ENCODE data around the gene RPP21.

Gene RPP21

DNA sequence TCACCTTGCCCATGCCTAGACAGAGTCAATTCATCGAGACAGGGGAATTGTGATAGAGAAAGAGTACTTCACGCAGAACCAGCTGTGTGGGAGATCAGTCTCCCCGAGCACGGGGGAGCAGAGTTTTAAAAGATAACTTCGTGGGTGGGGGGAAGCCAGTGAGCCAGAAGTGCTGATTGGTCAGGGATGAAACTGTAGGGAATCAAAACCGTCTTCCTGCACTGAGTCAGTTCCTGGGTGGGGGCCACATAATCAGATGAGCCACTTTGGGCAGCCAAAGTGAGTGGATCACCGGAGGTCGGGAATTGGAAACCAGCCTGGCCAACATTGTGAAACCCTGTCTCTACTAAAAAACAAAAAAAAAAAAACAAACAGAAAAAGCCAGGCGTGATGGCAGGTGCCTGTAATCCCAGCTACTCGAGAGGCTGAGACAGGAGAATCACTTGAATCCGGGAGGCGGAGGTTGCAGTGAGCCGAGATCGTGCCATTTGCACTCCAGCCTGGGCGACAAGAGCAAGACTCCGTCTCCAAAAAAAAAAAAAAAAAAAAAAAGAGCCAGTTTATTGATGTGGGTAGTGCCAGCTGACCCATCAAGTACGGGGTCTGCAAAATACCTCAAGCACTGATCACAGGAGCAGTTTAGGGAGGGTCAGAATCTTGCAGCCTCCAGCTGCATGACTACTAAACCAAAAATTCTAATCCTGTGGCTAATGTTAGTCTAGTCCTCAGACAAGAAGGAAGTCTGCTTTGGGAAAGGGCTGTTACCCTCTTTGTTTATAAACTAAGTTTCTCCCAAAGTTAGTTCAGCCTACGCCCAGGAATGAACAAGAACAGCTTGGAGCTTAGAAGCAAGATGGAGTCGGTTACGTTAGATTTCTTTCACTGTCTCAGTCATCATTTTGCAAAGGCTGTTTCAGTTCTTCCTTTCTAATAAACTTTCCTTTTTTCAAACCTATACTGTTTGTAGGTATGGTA lies 22.1 kb upstream of the RPP21 start:
- in situ Hi-C loops (cut with HindIII; ENCODE audit: low pct_unique_long_range_greater_than_20kb, low sequenced_read_pairs): no loop called here
- TF ChIP-seq JUND (IDR thresholded peaks at IDR 0.05; ENCODE audit: low read depth): no peak
- no peak for DNase-seq (ENCODE audit: low read depth in 1 of 2, low spot score in 1 of 2)

DNA sequence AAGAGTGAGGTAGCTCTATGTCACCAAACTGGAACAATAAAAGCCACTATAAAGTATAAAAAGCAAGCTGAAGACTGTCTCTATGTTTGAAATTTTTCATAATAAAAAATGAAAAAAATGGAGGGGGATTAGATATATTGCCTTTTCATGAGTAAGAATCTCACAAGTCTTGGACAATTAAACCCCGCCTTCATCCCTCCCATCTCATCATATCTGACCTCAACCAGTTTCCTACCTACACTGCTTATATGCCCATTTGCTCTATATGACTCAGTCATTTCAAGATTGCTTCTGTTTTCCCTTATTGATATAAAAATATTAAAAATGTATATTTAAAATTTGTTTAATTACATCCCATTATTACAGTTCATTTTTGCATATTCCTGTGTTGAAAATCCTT lies 21.1 kb upstream of the RPP21 start:
- in situ Hi-C loops (cut with HindIII; ENCODE audit: low pct_unique_long_range_greater_than_20kb, low sequenced_read_pairs): no loop called here
- DNase-seq (ENCODE audit: low read depth in 1 of 2, low spot score in 1 of 2): no peak
- no peak for TF ChIP-seq JUND (IDR thresholded peaks at IDR 0.05; ENCODE audit: low read depth)

DNA sequence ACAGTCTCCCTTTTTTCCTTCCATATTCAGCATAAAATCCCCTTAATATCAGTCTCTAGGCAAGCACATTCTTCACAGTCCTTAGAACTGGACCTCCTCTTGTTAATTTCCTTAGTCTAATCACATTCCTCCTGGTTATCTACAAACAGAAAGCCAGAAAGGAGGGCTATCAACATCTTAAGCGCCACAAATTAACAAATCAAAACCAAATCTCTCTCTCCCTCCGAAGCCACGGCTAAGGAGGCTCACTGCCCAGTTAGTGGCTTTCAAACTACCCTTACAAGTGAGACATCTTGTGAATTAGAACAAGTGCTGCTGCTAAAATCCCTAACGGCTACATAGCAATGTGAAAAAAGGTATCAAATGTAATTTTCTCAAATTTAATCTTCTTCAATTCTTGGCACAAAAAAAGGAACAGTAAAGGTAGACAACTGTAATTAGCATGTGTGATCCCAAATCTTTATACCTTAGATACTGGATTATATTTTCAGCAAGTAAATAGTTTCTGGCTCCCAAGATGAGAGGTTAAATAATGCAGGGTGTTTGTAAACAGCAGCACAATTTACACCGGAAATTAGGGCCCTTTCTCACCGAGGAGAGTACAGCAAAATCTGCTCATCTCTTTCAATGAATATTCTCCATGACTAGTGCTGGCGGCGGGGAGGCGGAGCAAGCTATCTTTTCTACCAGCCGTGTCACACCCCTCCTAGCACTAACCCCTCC lies 19.6 kb upstream of the RPP21 start:
- DNase-seq (ENCODE audit: low read depth in 1 of 2, low spot score in 1 of 2): peak; percentile 23 to 45
- in situ Hi-C loops (cut with HindIII; ENCODE audit: low pct_unique_long_range_greater_than_20kb, low sequenced_read_pairs): no loop called here
- TF ChIP-seq JUND (IDR thresholded peaks at IDR 0.05; ENCODE audit: low read depth): no peak

DNA sequence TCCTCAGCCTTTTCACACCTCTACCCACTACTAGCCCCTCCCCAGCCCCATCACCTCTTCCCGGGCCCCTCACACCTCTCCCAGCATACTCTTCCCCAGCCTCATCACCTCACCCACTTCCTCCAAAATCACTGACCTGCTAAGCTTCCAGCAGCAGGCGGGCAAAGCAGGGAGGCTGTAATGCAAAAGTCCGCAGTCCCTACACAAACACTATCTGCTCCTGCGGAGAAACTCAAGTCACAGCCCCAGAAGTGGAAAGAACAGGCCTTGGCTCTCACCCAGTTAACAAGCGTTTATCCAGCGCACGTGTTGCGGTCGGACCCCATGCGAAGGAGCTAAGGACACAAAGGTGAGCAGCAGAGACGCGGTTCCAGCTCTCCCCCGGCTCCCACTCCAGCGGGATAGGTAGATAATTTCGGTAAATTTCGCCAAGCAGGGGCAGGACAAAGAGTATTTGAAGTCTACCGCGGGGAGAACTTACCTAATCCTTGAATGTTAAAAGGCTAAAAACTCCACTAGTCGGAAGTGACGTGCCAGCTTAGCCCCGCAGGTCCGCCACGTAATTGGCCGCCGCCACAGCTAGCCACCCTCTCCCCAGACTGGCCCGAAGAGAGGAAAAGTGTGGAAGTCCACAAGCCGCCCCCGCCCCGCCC lies 19.0 kb upstream of the RPP21 start:
- TF ChIP-seq JUND (IDR thresholded peaks at IDR 0.05; ENCODE audit: low read depth): no peak
- DNase-seq (ENCODE audit: low read depth in 1 of 2, low spot score in 1 of 2): no peak
- in situ Hi-C loops (cut with HindIII; ENCODE audit: low pct_unique_long_range_greater_than_20kb, low sequenced_read_pairs): no loop called here

DNA sequence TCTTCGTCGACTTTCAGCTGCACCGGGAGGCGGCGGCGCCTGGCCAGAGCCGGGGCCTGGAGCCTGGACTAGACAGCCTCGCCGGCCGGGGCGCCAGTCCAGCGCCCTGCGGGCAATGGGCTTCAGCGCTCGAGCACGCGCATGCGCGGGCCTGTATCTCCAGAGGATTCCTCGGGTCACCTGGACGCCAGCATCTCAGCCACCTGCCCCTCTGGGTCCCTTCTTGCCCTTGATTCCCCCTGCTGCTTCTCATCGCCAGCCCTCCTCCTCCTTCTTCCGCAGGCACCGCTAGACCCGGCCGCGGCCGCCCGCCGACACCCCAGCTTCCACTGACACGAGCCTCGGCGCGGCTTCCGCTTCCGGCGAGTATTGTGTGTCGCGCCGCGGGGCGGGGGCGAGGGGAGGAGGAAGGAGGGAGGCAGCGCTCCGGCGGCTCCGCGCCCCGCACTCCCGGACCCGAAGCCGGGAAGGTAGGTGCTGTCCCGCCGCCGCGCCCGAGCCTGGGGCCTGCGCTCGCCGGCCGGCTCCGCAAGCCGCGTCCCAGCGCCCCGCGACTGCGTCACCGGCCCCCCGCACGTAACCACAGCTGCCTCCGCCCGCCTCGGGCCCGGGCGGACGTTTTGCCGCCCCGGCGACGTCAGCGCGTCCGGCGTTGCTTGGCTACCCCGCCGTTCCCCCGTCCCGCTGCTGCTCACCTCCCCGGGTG lies 18.3 kb upstream of the RPP21 start, which contains the start of gene TRIM39:
TRIM39 (plus strand) TSS at position 402 of the 706 bp plus-strand sequence. CDS start 2,391 bp downstream, outside the sequence.
- in situ Hi-C loops (cut with HindIII; ENCODE audit: low pct_unique_long_range_greater_than_20kb, low sequenced_read_pairs): no loop called here
- TF ChIP-seq JUND (IDR thresholded peaks at IDR 0.05; ENCODE audit: low read depth): no peak
- peak; percentile 85 to 88 for DNase-seq (ENCODE audit: low read depth in 1 of 2, low spot score in 1 of 2)

DNA sequence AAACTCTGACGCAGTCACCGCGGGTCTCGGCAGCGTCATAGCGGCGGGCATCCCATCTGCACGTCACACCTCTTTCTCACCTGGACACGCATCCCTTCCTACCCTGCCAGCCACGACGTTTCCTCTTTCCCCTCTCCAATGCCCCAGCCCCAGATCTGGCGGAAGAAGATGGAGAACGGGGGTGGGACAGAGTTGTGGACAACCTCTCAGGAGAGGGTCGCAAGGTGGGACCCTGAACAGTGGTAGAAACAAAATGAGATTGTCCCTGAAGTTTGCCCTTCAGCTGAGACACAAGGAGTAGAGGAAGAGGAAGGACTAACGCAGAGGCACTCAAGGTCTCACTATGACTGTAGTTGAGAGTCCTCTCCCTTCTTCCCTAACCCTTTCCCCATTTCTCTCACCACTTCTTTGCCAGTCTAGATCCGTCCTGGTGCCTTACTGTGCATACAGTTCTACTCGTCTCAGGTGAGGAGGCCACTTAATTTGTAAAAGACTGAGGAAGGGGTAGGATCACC lies 17.7 kb upstream of the RPP21 start:
- TF ChIP-seq JUND (IDR thresholded peaks at IDR 0.05; ENCODE audit: low read depth): no peak
- in situ Hi-C loops (cut with HindIII; ENCODE audit: low pct_unique_long_range_greater_than_20kb, low sequenced_read_pairs): no loop called here
- no peak for DNase-seq (ENCODE audit: low read depth in 1 of 2, low spot score in 1 of 2)

DNA sequence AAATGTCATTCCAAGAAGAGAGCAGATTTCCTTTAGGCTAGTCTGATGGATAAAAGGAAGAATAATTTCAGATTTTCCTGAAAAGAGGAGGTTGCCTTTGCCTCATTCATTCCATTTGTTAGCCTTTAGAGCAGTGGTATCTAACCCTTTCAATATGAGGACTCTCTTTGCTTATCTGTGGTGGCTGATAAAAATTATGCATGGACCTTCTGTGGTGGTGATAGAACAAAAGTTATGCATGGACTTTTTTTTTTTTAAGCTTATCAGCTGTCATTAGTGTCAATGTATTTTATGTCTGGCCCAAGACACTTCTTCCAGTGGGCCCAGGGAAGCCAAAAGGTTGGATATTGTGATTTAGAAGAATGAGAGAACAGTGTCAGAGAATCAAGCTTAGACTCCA lies 16.6 kb upstream of the RPP21 start:
- TF ChIP-seq JUND (IDR thresholded peaks at IDR 0.05; ENCODE audit: low read depth): no peak
- DNase-seq (ENCODE audit: low read depth in 1 of 2, low spot score in 1 of 2): no peak
- in situ Hi-C loops (cut with HindIII; ENCODE audit: low pct_unique_long_range_greater_than_20kb, low sequenced_read_pairs): no loop called here

DNA sequence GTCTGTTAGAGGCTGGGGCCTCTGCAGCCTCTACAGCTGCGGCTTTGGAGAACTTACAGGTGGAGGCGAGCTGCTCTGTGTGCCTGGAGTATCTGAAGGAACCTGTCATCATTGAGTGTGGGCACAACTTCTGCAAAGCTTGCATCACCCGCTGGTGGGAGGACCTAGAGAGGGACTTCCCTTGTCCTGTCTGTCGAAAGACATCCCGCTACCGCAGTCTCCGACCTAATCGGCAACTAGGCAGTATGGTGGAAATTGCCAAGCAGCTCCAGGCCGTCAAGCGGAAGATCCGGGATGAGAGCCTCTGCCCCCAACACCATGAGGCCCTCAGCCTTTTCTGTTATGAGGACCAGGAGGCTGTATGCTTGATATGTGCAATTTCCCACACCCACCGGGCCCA lies 15.6 kb upstream of the RPP21 start:
- in situ Hi-C loops (cut with HindIII; ENCODE audit: low pct_unique_long_range_greater_than_20kb, low sequenced_read_pairs): no loop called here
- DNase-seq (ENCODE audit: low read depth in 1 of 2, low spot score in 1 of 2): no peak
- TF ChIP-seq JUND (IDR thresholded peaks at IDR 0.05; ENCODE audit: low read depth): no peak

DNA sequence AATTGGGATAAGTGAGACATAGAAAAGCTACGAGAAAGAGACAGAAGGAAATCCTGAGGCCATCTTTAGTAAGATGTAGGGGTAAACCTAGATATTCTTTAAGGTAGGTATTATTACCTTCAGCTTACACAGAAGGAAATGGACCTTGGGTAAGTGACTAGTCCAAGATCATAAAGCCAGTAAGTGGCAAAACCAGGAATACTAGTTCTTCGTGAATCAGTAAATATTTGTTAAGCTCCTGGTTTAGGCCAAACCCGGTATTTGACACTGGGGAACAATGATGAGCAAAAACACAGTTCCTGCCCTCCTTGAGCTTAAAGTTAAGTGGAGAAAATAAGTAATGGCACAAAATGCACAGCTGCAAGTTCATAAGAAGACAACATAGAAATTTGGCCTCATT lies 13.0 kb upstream of the RPP21 start:
- in situ Hi-C loops (cut with HindIII; ENCODE audit: low pct_unique_long_range_greater_than_20kb, low sequenced_read_pairs): no loop called here
- no peak for TF ChIP-seq JUND (IDR thresholded peaks at IDR 0.05; ENCODE audit: low read depth)
- peak in 1 of 2 experiments; percentile 84 for DNase-seq (ENCODE audit: low read depth in 1 of 2, low spot score in 1 of 2)

DNA sequence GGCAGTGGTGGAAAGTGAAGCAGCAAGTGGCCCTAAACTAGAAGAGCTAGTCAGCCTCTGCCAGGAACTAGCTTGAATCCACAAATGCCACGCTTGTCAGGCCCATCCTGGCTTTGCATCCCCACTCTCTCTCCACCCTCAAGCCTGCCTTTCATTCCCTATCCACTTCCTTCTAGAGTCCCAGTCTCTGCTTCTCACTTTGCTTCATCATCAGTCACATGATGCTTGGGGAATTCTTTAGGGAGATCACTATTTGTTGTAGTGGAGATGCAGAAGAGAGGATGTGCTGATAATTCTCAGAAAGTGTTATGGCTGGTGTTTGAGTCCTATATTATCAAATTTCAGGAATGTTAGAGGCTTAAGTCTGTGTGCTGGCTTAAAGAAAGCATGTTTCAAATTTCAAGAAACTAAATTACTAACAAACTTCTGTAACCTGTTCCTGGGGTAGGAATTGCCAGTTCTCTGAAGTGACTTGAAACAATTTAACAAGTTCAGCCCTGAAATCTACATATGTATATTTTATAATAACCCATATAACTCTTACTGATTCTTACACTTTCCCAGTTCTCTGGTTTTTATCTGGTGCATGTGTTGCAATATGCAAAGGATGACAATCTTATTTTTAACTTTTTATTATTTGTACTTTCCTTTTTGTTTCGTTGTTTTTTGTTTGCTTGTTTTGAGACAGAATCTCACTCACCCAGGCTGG lies 10.7 kb upstream of the RPP21 start:
- no peak for TF ChIP-seq JUND (IDR thresholded peaks at IDR 0.05; ENCODE audit: low read depth)
- no peak for DNase-seq (ENCODE audit: low read depth in 1 of 2, low spot score in 1 of 2)
- in situ Hi-C loops (cut with HindIII; ENCODE audit: low pct_unique_long_range_greater_than_20kb, low sequenced_read_pairs): no loop called here

DNA sequence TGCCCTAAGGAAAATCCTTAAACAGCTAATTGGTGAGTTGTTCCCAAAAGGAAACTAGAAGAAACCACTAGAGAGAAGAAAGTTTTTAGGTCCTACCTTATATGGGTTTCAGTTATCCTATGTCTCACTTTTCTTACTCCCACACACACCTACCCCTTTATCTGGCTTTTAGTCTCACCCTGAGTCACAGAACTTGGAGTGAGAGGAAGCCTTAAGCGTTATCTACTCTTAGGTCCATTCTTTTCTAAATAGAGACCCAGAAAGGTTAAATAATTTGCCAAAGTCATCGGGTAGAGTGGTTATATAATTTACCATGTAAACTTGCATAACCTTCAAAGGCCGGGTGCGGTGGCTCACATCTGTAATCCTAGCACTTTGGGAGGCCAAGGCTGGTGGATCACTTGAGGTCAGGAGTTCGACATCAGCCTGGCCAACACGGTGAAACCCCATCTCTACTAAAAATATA lies 4.3 kb upstream of the RPP21 start:
- DNase-seq (ENCODE audit: low read depth in 1 of 2, low spot score in 1 of 2): no peak
- TF ChIP-seq JUND (IDR thresholded peaks at IDR 0.05; ENCODE audit: low read depth): no peak
- in situ Hi-C loops (cut with HindIII; ENCODE audit: low pct_unique_long_range_greater_than_20kb, low sequenced_read_pairs): no loop called here

Data from T47D (cell line).